OCI-LY1 (cell line): ENCODE measurements around the gene NHSL2.

Experiments used
- EZH2 ChIP-seq: fragments of 200-600 bp; sonication (generic), shearing (Covaris generic); IDR thresholded peaks from 2 replicates; pipeline ENCODE4 v1.8.0; 2017; ENCODE audit warnings: borderline replicate concordance, mixed run types, mild to moderate bottlenecking, antibody characterized with exemption, low read length, moderate library complexity, mixed read lengths
- TF ChIP-seq, protein P1 (sequence below): fragments of 200-600 bp; sonication (generic), shearing (Covaris generic); IDR thresholded peaks from 2 replicates; pipeline ENCODE4 v1.5.1; 2017; ENCODE audit warnings: mild to moderate bottlenecking, antibody characterized with exemption, low read length, moderate library complexity, mixed read lengths

DNA sequence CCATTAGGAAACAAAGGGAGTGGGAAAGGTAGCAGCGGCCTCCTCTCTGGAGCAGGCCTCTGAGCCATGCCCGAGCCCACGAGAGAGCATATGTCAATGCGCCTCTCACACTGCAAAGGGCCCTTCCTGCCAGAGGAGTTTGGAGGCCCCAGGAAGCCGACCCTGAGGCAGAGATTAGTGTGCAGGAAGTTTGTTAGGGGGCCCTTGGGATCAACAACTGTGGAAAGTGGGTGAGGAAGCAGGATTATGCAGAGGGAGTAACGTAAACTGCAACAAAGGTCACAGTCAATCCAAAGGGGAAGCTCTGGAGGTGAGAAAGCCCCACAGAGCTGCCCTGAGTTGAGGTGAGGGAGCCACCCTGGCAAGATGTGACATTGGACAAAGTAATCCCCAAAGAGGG is 203.7 kb downstream of the NHSL2 start:
- TF ChIP-seq, protein P1, sequence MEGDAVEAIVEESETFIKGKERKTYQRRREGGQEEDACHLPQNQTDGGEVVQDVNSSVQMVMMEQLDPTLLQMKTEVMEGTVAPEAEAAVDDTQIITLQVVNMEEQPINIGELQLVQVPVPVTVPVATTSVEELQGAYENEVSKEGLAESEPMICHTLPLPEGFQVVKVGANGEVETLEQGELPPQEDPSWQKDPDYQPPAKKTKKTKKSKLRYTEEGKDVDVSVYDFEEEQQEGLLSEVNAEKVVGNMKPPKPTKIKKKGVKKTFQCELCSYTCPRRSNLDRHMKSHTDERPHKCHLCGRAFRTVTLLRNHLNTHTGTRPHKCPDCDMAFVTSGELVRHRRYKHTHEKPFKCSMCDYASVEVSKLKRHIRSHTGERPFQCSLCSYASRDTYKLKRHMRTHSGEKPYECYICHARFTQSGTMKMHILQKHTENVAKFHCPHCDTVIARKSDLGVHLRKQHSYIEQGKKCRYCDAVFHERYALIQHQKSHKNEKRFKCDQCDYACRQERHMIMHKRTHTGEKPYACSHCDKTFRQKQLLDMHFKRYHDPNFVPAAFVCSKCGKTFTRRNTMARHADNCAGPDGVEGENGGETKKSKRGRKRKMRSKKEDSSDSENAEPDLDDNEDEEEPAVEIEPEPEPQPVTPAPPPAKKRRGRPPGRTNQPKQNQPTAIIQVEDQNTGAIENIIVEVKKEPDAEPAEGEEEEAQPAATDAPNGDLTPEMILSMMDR: no peak
- TF ChIP-seq EZH2: no peak
